Stomach (tissue), 4 donors: ENCODE results near the gene KDM5B.

ENCODE experiments used
- CTCF ChIP-seq, 7 experiments: fragments of 450-650 bp in 4 of 7; fragments of 200-600 bp in 3 of 7; sonication (generic) in 3 of 7; IDR thresholded peaks; one replicate each; pipeline ENCODE4 v1.5.1; 2016 to 2019; ENCODE audit warnings: antibody characterized with exemption in 7 of 7, control low read depth in 2 of 7, mild to moderate bottlenecking in 1 of 7
- POLR2A ChIP-seq, 4 donors: fragments of 450-650 bp; IDR thresholded peaks; one replicate each; pipeline ENCODE4 v1.6.1; 2016; ENCODE audit warnings: antibody characterized with exemption in 4 of 4, control low read depth in 2 of 4, mild to moderate bottlenecking in 1 of 4, moderate library complexity in 1 of 4
- POLR2AphosphoS5 ChIP-seq, 3 donors: sonication (generic); formaldehyde crosslinking; IDR thresholded peaks; one replicate each; pipeline ENCODE4 v1.6.1; 2016; ENCODE audit warnings: antibody characterized with exemption in 3 of 3

- TF ChIP-seq POLR2AphosphoS5 (IDR thresholded peaks at IDR 0.05): no peak
- no peak for TF ChIP-seq CTCF (IDR thresholded peaks at IDR 0.05)
- TF ChIP-seq POLR2A (IDR thresholded peaks at IDR 0.05): no peak
Observed at GRCh38 chr1:202689493-202690342, 118.5 kb downstream of the KDM5B start.
